ENCODE data around the gene VPS52. TPM values are rescaled to one million over a fixed set of nuclear protein-coding genes. Genes with fewer than 3 reads are reported as not detected.

Gene VPS52
- total RNA-seq, 1 experiment from 2014 or later, result 47.8 TPM

DNA sequence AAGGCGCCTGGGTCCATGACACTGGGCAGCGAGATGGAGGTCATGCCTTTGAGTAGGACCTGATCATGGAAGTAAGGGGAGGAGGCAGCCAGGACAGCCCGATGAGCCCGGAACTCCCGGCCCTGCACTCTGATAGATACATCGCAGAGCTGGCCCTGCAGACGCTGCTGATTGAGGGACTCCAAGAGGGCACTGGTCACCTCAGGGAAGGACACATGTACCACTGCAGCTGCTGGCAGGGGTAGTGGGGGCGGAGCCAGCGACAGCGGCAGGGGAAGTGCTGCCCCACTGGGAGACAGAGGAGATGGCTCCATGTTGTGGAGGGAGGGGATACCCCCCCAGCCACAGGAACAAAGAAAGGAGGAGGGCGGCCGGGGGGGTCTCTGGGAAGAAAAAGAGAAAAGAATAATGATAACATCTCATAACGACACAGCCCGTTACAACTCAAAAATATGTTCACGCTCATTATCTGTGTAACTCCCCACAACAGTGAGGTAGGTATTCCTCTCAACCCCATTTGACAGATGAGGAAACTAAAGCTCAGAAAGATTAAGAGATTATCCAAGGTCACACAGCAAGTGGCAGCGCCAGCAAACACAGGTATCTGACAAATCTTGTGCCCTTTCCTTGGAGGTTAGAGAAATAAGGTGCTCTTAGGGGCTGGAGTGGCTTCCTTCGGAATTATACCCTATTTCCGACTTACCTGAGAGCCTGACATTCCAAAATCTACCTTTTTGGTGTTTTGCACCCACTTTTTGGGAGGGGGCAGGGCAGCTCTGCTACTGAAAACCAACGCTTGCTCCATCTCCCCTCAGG lies 45.1 kb upstream of the VPS52 start:
- H3K27ac Mint-ChIP-seq (ENCODE audit: low read depth, unreplicated experiment), result peak overlapping the region; percentile 80
- ChIA-PET CTCF (interaction anchor here (0.5 kb wide), 1 partner anchor 79 kb away, joined by 3 read pairs; no protein-coding TSS in a partner anchor), POLR2A (interaction anchor here (0.7 to 3.0 kb wide), 8 partner anchors 18 to 78 kb away, joined by 3 to 30 read pairs (median 6); partner anchors contain the start of genes PFDN6, RGL2 and WDR46)

DNA sequence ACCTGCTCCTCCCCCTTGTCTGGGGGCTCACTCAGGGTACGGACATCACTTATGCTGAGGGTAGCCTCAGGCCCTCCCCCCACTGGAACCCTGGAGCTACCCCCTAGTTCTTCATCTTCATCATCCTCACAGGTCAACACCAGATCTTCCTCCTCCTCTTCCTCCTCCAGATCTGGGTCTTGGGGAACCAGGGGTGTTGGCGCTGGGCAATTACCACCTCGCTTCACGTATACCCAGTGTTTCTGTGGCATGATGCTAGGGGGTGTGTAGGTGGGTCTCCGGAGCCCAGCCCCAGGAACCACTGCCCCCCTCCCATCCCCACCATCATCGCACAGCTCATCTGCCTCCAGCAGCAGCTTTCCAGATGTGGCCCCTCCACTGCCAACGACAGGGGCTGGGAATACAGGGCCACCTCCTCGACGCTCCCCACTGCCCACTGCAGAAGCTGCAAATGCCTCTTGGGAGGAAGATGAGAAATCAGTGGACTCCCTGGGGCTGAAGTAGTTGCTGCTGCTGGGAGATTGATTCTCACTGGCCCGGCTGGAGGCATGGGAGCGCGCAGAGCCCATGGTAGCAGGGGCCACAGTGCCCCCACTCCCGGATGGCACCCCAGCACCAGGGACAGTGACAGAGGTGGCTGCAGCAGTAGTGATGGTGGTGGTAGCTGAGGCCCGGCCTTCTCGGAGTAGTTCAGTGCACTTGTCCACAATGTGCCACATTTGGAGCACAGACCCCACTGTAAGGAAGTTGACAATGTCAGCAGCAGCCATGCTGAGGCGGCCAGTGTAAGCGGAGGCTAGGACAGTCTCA lies 44.3 kb upstream of the VPS52 start:
- Mint-ChIP-seq H3K4me3 (ENCODE audit: unreplicated experiment) (peak overlapping the region; percentile 96), H3K27ac (ENCODE audit: low read depth, unreplicated experiment) (no peak overlapping the region), H3K36me3 (ENCODE audit: insufficient read depth, unreplicated experiment) (peaks cover 81% of the 10 kb centered on the region), H3K27me3 (ENCODE audit: insufficient read depth, unreplicated experiment) (no peaks in the 10 kb centered on the region), H3K9me3 (ENCODE audit: unreplicated experiment) (no peaks in the 10 kb centered on the region), H3K4me1 (ENCODE audit: insufficient read depth, unreplicated experiment) (peaks cover 58% of the 10 kb centered on the region)
- intact Hi-C loops (cut with micrococcal nuclease), result no loop called here
- BruUV-seq (replicated peaks), result no TSS peak
- TF ChIP-seq, protein P1, sequence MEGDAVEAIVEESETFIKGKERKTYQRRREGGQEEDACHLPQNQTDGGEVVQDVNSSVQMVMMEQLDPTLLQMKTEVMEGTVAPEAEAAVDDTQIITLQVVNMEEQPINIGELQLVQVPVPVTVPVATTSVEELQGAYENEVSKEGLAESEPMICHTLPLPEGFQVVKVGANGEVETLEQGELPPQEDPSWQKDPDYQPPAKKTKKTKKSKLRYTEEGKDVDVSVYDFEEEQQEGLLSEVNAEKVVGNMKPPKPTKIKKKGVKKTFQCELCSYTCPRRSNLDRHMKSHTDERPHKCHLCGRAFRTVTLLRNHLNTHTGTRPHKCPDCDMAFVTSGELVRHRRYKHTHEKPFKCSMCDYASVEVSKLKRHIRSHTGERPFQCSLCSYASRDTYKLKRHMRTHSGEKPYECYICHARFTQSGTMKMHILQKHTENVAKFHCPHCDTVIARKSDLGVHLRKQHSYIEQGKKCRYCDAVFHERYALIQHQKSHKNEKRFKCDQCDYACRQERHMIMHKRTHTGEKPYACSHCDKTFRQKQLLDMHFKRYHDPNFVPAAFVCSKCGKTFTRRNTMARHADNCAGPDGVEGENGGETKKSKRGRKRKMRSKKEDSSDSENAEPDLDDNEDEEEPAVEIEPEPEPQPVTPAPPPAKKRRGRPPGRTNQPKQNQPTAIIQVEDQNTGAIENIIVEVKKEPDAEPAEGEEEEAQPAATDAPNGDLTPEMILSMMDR (IDR thresholded peaks at IDR 0.05; ENCODE audit: unreplicated experiment), result no peak
- POLR2A ChIA-PET, result interaction anchor here (1.5 to 3.0 kb wide), 2 partner anchors 17 to 60 kb away, joined by 6 to 30 read pairs; partner anchors contain the start of gene RGL2
- DNase-seq (ENCODE audit: unreplicated experiment), result no peak
- CTCF ChIA-PET, result interaction anchor here (0.7 to 1.5 kb wide), 2 partner anchors 24 to 75 kb away, joined by 3 to 4 read pairs; no protein-coding TSS in a partner anchor

More for the DNA sequence above, 45.1 kb upstream of the VPS52 start:
- no peak for DNase-seq (ENCODE audit: unreplicated experiment)
- Mint-ChIP-seq H3K27me3 (ENCODE audit: insufficient read depth, unreplicated experiment) (no peaks in the 10 kb centered on the region), H3K4me3 (ENCODE audit: unreplicated experiment) (peak overlapping the region; percentile 81), H3K4me1 (ENCODE audit: insufficient read depth, unreplicated experiment) (peaks cover 62% of the 10 kb centered on the region), H3K9me3 (ENCODE audit: unreplicated experiment) (no peaks in the 10 kb centered on the region), H3K36me3 (ENCODE audit: insufficient read depth, unreplicated experiment) (peaks cover 79% of the 10 kb centered on the region)
- intact Hi-C loops (cut with micrococcal nuclease), result no loop called here
- TF ChIP-seq, protein P1 (IDR thresholded peaks at IDR 0.05; ENCODE audit: unreplicated experiment), result no peak
- no TSS peak for BruUV-seq (replicated peaks)

DNA sequence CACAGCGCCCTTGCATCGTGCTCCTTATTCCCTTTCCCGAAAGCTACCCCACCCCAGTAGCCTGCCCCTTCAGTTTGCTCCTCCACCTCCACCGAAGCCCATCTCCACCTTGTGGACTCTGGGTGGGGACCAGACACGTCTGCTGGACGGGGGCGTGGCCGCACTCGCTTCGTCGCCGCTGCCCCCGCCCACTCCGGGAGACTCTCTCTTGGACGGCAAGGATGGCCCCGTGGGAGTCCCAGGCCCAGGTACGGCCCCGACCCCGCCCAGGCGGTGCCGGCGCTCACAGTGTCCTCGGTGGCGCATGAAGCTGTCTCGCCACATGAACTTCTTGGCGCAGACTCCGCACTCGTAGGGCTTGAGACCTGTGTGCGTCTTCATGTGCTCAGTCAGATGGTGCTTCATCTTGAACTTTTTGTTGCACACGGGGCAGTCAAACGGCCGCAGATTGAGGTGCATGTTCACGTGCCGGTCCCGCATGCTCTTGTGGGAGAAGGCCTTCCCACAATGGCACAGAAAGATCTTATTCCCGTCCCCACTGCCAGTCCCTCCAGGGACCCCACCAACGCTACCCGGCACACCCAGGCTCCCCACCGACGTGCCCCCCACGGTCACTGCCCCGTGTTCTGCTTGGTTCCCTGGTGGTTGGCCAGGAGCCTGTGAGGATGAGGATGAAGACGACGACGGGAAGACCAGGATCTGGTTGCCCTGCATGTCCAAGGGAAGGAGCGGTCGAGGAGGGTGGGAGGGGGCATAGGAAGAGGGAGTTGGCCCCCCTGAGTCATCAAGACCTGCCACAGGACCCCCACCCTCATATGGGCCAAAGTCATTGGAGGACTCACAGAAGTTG lies 43.5 kb upstream of the VPS52 start:
- peaks cover 50% of the 10 kb centered on the region for H3K4me1 Mint-ChIP-seq (ENCODE audit: insufficient read depth, unreplicated experiment)
- intact Hi-C loops (cut with micrococcal nuclease), result no loop called here
- ChIA-PET POLR2A (interaction anchor here (1.5 kb wide), 1 partner anchor 61 kb away, joined by 6 read pairs; no protein-coding TSS in a partner anchor), CTCF (interaction anchor here (0.7 to 1.5 kb wide), 2 partner anchors 50 to 76 kb away, joined by 4 to 5 read pairs; no protein-coding TSS in a partner anchor)
- BruUV-seq (replicated peaks), result no TSS peak
- DNase-seq (ENCODE audit: unreplicated experiment), result peak; percentile 16
- TF ChIP-seq, protein P1 (IDR thresholded peaks at IDR 0.05; ENCODE audit: unreplicated experiment), result no peak
- peaks cover 81% of the 10 kb centered on the region for H3K36me3 Mint-ChIP-seq (ENCODE audit: insufficient read depth, unreplicated experiment)
- no peaks in the 10 kb centered on the region for H3K27me3 Mint-ChIP-seq (ENCODE audit: insufficient read depth, unreplicated experiment)
- peak overlapping the region; percentile 96 for H3K4me3 Mint-ChIP-seq (ENCODE audit: unreplicated experiment)
- no peaks in the 10 kb centered on the region for H3K9me3 Mint-ChIP-seq (ENCODE audit: unreplicated experiment)
- H3K27ac Mint-ChIP-seq (ENCODE audit: low read depth, unreplicated experiment), result peak overlapping the region; percentile 99
